Measurements from ENCODE around the gene NOC2L.

Gene NOC2L

GRCh38 chr1:927234-927633 is 31.8 kb downstream of the NOC2L start:
- DNase-seq: no peak

GRCh38 chr1:925561-926421 is 33.3 kb downstream of the NOC2L start:
- no peak for DNase-seq

- no peak for DNase-seq
These were observed 34.1 kb downstream of the NOC2L start for GRCh38 chr1:924656-925560.

- no peak for DNase-seq
These were observed 34.9 kb downstream of the NOC2L start for GRCh38 chr1:923991-924655.

GRCh38 chr1:923131-923990 is 35.7 kb downstream of the NOC2L start, which contains the start of gene SAMD11:
TSS of gene SAMD11 (plus strand) at chr1:923923. CDS start at chr1:924432, 509 bp downstream.
- DNase-seq: peak; percentile 59

GRCh38 chr1:921011-921837 is 37.8 kb downstream of the NOC2L start:
- DNase-seq: peak; percentile 58

- no peak for DNase-seq
These were observed 38.5 kb downstream of the NOC2L start for GRCh38 chr1:920521-920920.

GRCh38 chr1:920010-920409 is 39.0 kb downstream of the NOC2L start:
- no peak for DNase-seq

- DNase-seq: no peak
These were observed 39.7 kb downstream of the NOC2L start for GRCh38 chr1:919271-919872.

- no peak for DNase-seq
These were observed 40.2 kb downstream of the NOC2L start for GRCh38 chr1:918843-919242.

- no peak for DNase-seq
These were observed 40.7 kb downstream of the NOC2L start for GRCh38 chr1:918353-918752.

- DNase-seq: no peak
These were observed 41.5 kb downstream of the NOC2L start for GRCh38 chr1:917466-918091.

- DNase-seq: no peak
These were observed 42.0 kb downstream of the NOC2L start for GRCh38 chr1:917076-917459.

- DNase-seq: no peak
These were observed 42.6 kb downstream of the NOC2L start for GRCh38 chr1:916173-917075.

GRCh38 chr1:915295-916172 is 43.5 kb downstream of the NOC2L start:
- DNase-seq: no peak

- DNase-seq: no peak
These were observed 44.2 kb downstream of the NOC2L start for GRCh38 chr1:914891-915280.

- DNase-seq: no peak
These were observed 44.7 kb downstream of the NOC2L start for GRCh38 chr1:914131-914890.
